ENCODE data around the gene CLDN5. TPM values are rescaled to one million over a fixed set of nuclear protein-coding genes. Genes with fewer than 3 reads are reported as not detected.
A peak's percentile ranks its signal among the peaks of the same experiment; 100 is the strongest.
"Not testable (repeated sequence)": the region's sequence is repeated elsewhere in the genome, so short reads cannot be mapped to it uniquely, and the experiment has no call there.

CLDN5 gene
- total and polyA plus RNA-seq, 7 experiments from 2014 or later = 1.7 to 11.7 (median 4.4) TPM; not detected in 3

GRCh38 chr22:19555651-19556050 is 31.4 kb upstream of the CLDN5 start:
- ChIA-PET POLR2A (no interaction called here), CTCF (interaction anchor here (0.6 to 1.0 kb wide), 2 partner anchors 64 to 78 kb away, joined by 3 to 4 read pairs; no protein-coding TSS in a partner anchor)
- no peak overlapping the region for H3K27ac Mint-ChIP-seq
- Histone ChIP-seq H3K27me3 (ENCODE audit: control insufficient read depth in 2 of 2, insufficient read depth in 2 of 2, low read length in 2 of 2) (no peaks in the 10 kb centered on the region), H3K27ac (ENCODE audit: low read depth, low read length) (no peak overlapping the region), H3K4me3 (ENCODE audit: low read length) (no peak overlapping the region), H3K9me3 (ENCODE audit: control insufficient read depth in 2 of 3, low read length in 3 of 3) (no peaks in the 10 kb centered on the region), H3K4me1 (ENCODE audit: control insufficient read depth in 2 of 2, insufficient read depth in 2 of 2, low read length in 2 of 2) (no peaks in the 10 kb centered on the region), H3K36me3 (ENCODE audit: control insufficient read depth in 2 of 3, insufficient read depth in 3 of 3, low read length in 3 of 3) (no peaks in the 10 kb centered on the region)
- peaks cover 0 to 14% (median 0%) of the 10 kb centered on the region in 5 donors for H3K27me3 Mint-ChIP-seq
- intact Hi-C loops (cut with micrococcal nuclease) = no loop called here
- DNase-seq (no peak), ATAC-seq (no peak)
- H3K9me3 Mint-ChIP-seq = peaks cover 0 to 12% (median 0%) of the 10 kb centered on the region in 11 donors
- peaks cover 0 to 3% (median 0%) of the 10 kb centered on the region in 5 donors for H3K36me3 Mint-ChIP-seq
- H3K4me1 Mint-ChIP-seq = peaks cover 0 to 1% (median 0%) of the 10 kb centered on the region in 7 donors
- no peak overlapping the region for H3K4me3 Mint-ChIP-seq

GRCh38 chr22:19554834-19555404 is 30.7 kb upstream of the CLDN5 start:
- no peaks in the 10 kb centered on the region for H3K9me3 ChIP-seq (ENCODE audit: control insufficient read depth in 2 of 3, low read length in 3 of 3)
- intact Hi-C loops (cut with micrococcal nuclease) = no loop called here
- ATAC-seq = no peak
- no peak for DNase-seq
- Mint-ChIP-seq H3K9me3 (peaks cover 0 to 12% (median 0%) of the 10 kb centered on the region in 11 donors), H3K4me1 (peaks cover 0 to 1% (median 0%) of the 10 kb centered on the region in 7 donors), H3K27ac (peak overlapping the region in 1 of 9 donors; percentile 46), H3K36me3 (peaks cover 0 to 3% (median 0%) of the 10 kb centered on the region in 5 donors), H3K4me3 (no peak overlapping the region), H3K27me3 (peaks cover 0 to 14% (median 0%) of the 10 kb centered on the region in 5 donors)
- H3K27me3 ChIP-seq (ENCODE audit: control insufficient read depth in 2 of 2, insufficient read depth in 2 of 2, low read length in 2 of 2) = no peaks in the 10 kb centered on the region
- no peaks in the 10 kb centered on the region for H3K36me3 ChIP-seq (ENCODE audit: control insufficient read depth in 2 of 3, insufficient read depth in 3 of 3, low read length in 3 of 3)
- no peak overlapping the region for H3K4me3 ChIP-seq (ENCODE audit: low read length)
- H3K4me1 ChIP-seq (ENCODE audit: control insufficient read depth in 2 of 2, insufficient read depth in 2 of 2, low read length in 2 of 2) = no peaks in the 10 kb centered on the region
- H3K27ac ChIP-seq (ENCODE audit: low read depth, low read length) = no peak overlapping the region
- ChIA-PET CTCF (interaction anchor here (0.6 to 1.0 kb wide), 2 partner anchors 76 to 77 kb away, joined by 3 read pairs; no protein-coding TSS in a partner anchor), POLR2A (interaction anchor here (0.9 to 1.5 kb wide), 2 partner anchors 20 to 25 kb away, joined by 3 to 4 read pairs; no protein-coding TSS in a partner anchor)

DNA sequence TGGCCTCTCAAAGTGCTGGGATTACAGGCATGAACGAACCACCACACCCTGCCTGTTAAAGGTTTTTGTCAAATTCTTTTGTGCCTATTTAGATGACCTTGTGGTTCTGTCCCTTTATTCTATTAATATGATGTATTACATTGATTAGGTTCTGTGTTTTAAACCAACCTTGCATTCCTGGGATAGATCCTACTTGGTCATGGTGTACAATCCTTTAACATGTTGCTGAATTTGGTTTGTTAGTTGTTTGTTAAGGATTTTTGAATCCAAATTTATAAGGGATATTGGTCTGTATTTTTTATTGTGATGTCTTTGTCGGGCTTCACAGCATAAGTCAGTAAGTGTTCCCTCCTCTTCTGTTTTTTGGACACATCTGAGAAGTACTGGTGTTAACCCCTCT is 29.0 kb upstream of the CLDN5 start:
- Mint-ChIP-seq H3K27me3 (peaks cover 0 to 14% (median 0%) of the 10 kb centered on the region in 5 donors), H3K27ac (no peak overlapping the region), H3K4me3 (no peak overlapping the region), H3K4me1 (no peaks in the 10 kb centered on the region), H3K9me3 (peaks cover 0 to 12% (median 0%) of the 10 kb centered on the region in 11 donors), H3K36me3 (peaks cover 0 to 3% (median 0%) of the 10 kb centered on the region in 5 donors)
- intact Hi-C loops (cut with micrococcal nuclease) = no loop called here
- Histone ChIP-seq H3K4me3 (ENCODE audit: low read length) (no peak overlapping the region), H3K9me3 (ENCODE audit: control insufficient read depth in 2 of 3, low read length in 3 of 3) (no peaks in the 10 kb centered on the region), H3K36me3 (ENCODE audit: control insufficient read depth in 2 of 3, insufficient read depth in 3 of 3, low read length in 3 of 3) (no peaks in the 10 kb centered on the region), H3K27me3 (ENCODE audit: control insufficient read depth in 2 of 2, insufficient read depth in 2 of 2, low read length in 2 of 2) (no peaks in the 10 kb centered on the region), H3K27ac (ENCODE audit: low read depth, low read length) (no peak overlapping the region), H3K4me1 (ENCODE audit: control insufficient read depth in 2 of 2, insufficient read depth in 2 of 2, low read length in 2 of 2) (no peaks in the 10 kb centered on the region)
- POLR2A ChIA-PET = no interaction called here
- CTCF ChIA-PET = no interaction called here
- no peak for ATAC-seq
- no peak for DNase-seq

GRCh38 chr22:19550382-19550781 is 26.2 kb upstream of the CLDN5 start:
- CTCF ChIA-PET = no interaction called here
- no peak overlapping the region for H3K27ac Mint-ChIP-seq
- ATAC-seq (no peak), DNase-seq (no peak)
- Histone ChIP-seq H3K27ac (ENCODE audit: low read depth, low read length) (no peak overlapping the region), H3K27me3 (ENCODE audit: control insufficient read depth in 2 of 2, insufficient read depth in 2 of 2, low read length in 2 of 2) (no peaks in the 10 kb centered on the region), H3K4me3 (ENCODE audit: low read length) (no peak overlapping the region), H3K4me1 (ENCODE audit: control insufficient read depth in 2 of 2, insufficient read depth in 2 of 2, low read length in 2 of 2) (no peaks in the 10 kb centered on the region), H3K36me3 (ENCODE audit: control insufficient read depth in 2 of 3, insufficient read depth in 3 of 3, low read length in 3 of 3) (no peaks in the 10 kb centered on the region), H3K9me3 (ENCODE audit: control insufficient read depth in 2 of 3, low read length in 3 of 3) (no peaks in the 10 kb centered on the region)
- peaks cover 0 to 12% (median 0%) of the 10 kb centered on the region in 11 donors for H3K9me3 Mint-ChIP-seq
- H3K36me3 Mint-ChIP-seq = peaks cover 0 to 3% (median 0%) of the 10 kb centered on the region in 5 donors
- peaks cover 0 to 14% (median 0%) of the 10 kb centered on the region in 5 donors for H3K27me3 Mint-ChIP-seq
- intact Hi-C loops (cut with micrococcal nuclease) = no loop called here
- H3K4me3 Mint-ChIP-seq = no peak overlapping the region
- POLR2A ChIA-PET = no interaction called here
- no peaks in the 10 kb centered on the region for H3K4me1 Mint-ChIP-seq

GRCh38 chr22:19549428-19549827 is 25.2 kb upstream of the CLDN5 start:
- peaks cover 0 to 3% (median 0%) of the 10 kb centered on the region in 5 donors for H3K36me3 Mint-ChIP-seq
- no peak overlapping the region for H3K4me3 Mint-ChIP-seq
- no peak for DNase-seq
- Histone ChIP-seq H3K27ac (ENCODE audit: low read depth, low read length) (no peak overlapping the region), H3K4me1 (ENCODE audit: control insufficient read depth in 2 of 2, insufficient read depth in 2 of 2, low read length in 2 of 2) (no peaks in the 10 kb centered on the region), H3K27me3 (ENCODE audit: control insufficient read depth in 2 of 2, insufficient read depth in 2 of 2, low read length in 2 of 2) (no peaks in the 10 kb centered on the region), H3K4me3 (ENCODE audit: low read length) (no peak overlapping the region), H3K36me3 (ENCODE audit: control insufficient read depth in 2 of 3, insufficient read depth in 3 of 3, low read length in 3 of 3) (no peaks in the 10 kb centered on the region), H3K9me3 (ENCODE audit: control insufficient read depth in 2 of 3, low read length in 3 of 3) (no peaks in the 10 kb centered on the region)
- ATAC-seq = no peak
- ChIA-PET POLR2A (interaction anchor here (0.6 kb wide), 1 partner anchor 48 kb away, joined by 3 read pairs; no protein-coding TSS in a partner anchor), CTCF (no interaction called here)
- intact Hi-C loops (cut with micrococcal nuclease) = no loop called here
- H3K9me3 Mint-ChIP-seq = peaks cover 0 to 12% (median 0%) of the 10 kb centered on the region in 11 donors
- H3K4me1 Mint-ChIP-seq = no peaks in the 10 kb centered on the region
- H3K27ac Mint-ChIP-seq = peak overlapping the region in 1 of 9 donors; percentile 49
- peaks cover 0 to 13% (median 0%) of the 10 kb centered on the region in 5 donors for H3K27me3 Mint-ChIP-seq

GRCh38 chr22:19548964-19549363 is 24.8 kb upstream of the CLDN5 start:
- H3K9me3 ChIP-seq (ENCODE audit: control insufficient read depth in 2 of 3, low read length in 3 of 3) = no peaks in the 10 kb centered on the region
- ATAC-seq (no peak), DNase-seq (no peak)
- Mint-ChIP-seq H3K9me3 (peaks cover 0 to 12% (median 0%) of the 10 kb centered on the region in 11 donors), H3K4me3 (no peak overlapping the region), H3K4me1 (no peaks in the 10 kb centered on the region), H3K27me3 (peaks cover 0 to 8% (median 0%) of the 10 kb centered on the region in 5 donors), H3K36me3 (no peaks in the 10 kb centered on the region), H3K27ac (peak overlapping the region in 2 of 9 donors; percentile 3 to 67)
- no peaks in the 10 kb centered on the region for H3K4me1 ChIP-seq (ENCODE audit: control insufficient read depth in 2 of 2, insufficient read depth in 2 of 2, low read length in 2 of 2)
- no peak overlapping the region for H3K4me3 ChIP-seq (ENCODE audit: low read length)
- intact Hi-C loops (cut with micrococcal nuclease) = no loop called here
- H3K36me3 ChIP-seq (ENCODE audit: control insufficient read depth in 2 of 3, insufficient read depth in 3 of 3, low read length in 3 of 3) = no peaks in the 10 kb centered on the region
- no peak overlapping the region for H3K27ac ChIP-seq (ENCODE audit: low read depth, low read length)
- POLR2A ChIA-PET = no interaction called here
- CTCF ChIA-PET = no interaction called here
- no peaks in the 10 kb centered on the region for H3K27me3 ChIP-seq (ENCODE audit: control insufficient read depth in 2 of 2, insufficient read depth in 2 of 2, low read length in 2 of 2)

DNA sequence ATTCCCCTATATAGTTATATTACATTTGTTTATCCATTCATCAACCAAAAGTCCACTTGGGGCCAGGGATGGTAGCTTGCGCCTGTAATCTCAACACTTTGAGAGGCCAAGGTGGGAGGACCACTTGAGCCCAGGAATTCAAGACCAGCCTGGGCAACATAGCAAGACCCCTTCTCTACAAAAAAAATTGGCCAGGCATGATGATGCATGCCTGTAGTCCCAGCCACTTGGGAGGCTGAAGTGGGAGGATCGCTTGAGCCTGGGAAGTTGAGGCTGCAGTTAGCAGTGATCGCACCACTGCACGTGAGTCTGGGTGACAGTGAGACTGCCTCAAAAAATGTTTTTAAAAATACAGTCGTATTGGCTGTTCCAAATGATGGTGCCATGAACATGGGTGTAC is 24.2 kb upstream of the CLDN5 start:
- H3K27ac ChIP-seq (ENCODE audit: low read depth, low read length); H3K9me3 ChIP-seq (ENCODE audit: control insufficient read depth in 2 of 3, low read length in 3 of 3); H3K27ac Mint-ChIP-seq; H3K27me3 Mint-ChIP-seq; H3K4me3 Mint-ChIP-seq; intact Hi-C loops (cut with micrococcal nuclease); CTCF ChIA-PET; DNase-seq; H3K27me3 ChIP-seq (ENCODE audit: control insufficient read depth in 2 of 2, insufficient read depth in 2 of 2, low read length in 2 of 2); H3K4me3 ChIP-seq (ENCODE audit: low read length); H3K4me1 ChIP-seq (ENCODE audit: control insufficient read depth in 2 of 2, insufficient read depth in 2 of 2, low read length in 2 of 2); POLR2A ChIA-PET; H3K4me1 Mint-ChIP-seq; H3K36me3 Mint-ChIP-seq; H3K36me3 ChIP-seq (ENCODE audit: control insufficient read depth in 2 of 3, insufficient read depth in 3 of 3, low read length in 3 of 3); ATAC-seq: not testable (repeated sequence)
- peaks cover 0 to 12% (median 0%) of the 10 kb centered on the region in 11 donors for H3K9me3 Mint-ChIP-seq
